ENCODE measurements around the gene RSPRY1. TPM values are rescaled to one million over a fixed set of nuclear protein-coding genes. Genes with fewer than 3 reads are reported as not detected.

Gene RSPRY1
- polyA plus RNA-seq, 1 of the 3 experiments (the other 2 are of a cell fraction) = 16.6 TPM

DNA sequence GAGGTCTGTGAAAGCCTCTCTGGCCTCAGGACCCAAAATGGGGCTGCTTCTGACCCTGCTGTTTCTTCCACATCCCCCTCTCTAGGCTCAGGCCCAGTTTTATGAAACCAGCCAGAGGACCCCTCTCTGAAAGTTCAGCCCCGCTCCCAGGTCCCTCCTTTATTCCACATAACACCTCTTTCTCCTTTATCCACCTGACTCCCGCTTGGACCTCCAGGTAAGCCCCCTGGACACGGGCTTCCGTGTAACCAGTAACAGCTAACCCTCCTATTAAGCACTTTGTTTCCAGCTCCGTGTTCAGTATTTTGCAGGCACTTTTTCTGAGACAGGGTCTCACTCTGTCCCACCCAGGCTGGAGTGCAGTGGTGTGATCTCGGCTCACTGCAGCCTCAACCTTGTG, 37.6 kb upstream of the RSPRY1 start:
- TF ChIP-seq, protein P1, sequence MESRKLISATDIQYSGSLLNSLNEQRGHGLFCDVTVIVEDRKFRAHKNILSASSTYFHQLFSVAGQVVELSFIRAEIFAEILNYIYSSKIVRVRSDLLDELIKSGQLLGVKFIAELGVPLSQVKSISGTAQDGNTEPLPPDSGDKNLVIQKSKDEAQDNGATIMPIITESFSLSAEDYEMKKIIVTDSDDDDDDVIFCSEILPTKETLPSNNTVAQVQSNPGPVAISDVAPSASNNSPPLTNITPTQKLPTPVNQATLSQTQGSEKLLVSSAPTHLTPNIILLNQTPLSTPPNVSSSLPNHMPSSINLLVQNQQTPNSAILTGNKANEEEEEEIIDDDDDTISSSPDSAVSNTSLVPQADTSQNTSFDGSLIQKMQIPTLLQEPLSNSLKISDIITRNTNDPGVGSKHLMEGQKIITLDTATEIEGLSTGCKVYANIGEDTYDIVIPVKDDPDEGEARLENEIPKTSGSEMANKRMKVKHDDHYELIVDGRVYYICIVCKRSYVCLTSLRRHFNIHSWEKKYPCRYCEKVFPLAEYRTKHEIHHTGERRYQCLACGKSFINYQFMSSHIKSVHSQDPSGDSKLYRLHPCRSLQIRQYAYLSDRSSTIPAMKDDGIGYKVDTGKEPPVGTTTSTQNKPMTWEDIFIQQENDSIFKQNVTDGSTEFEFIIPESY (IDR thresholded peaks at IDR 0.05; ENCODE audit: borderline replicate concordance, low read depth) = no peak
- TF ChIP-seq JUND (IDR thresholded peaks at IDR 0.05) (no peak), EP300 (IDR thresholded peaks at IDR 0.05; ENCODE audit: borderline replicate concordance in 1 of 2, low read depth in 1 of 2, low read length in 1 of 2) (no peak)
- 97% methylated on average over 6 of the region's 6 CpGs for WGBS (ENCODE audit: low lambda C conversion rate)
- H3K4me1 ChIP-seq (ENCODE audit: control insufficient read depth in 1 of 2, insufficient read depth in 2 of 2, low read depth in 1 of 2, low read length in 1 of 2) = peaks cover 19 to 40% of the 10 kb centered on the region in 2 experiments; a peak in 3 of 4 replicates

DNA sequence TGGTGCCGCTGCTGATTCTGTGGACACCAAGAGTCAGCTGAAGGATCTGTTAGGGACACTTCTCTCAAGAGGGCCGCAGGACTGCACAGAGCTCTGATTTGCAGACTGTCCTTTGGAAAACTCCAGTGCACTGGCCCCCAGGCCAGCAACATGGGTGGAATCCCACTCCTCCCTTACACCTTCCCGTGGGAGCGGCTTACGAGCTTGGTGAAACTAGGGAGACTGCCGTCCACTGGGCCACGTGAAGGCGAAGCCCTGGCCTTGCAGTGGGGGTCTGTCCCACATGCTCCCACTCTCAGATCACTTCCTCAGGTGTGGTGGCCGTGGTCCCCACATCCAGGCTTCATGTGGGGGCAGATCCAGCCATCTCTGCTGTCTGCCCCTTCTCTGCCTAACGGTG, 36.7 kb upstream of the RSPRY1 start:
- H3K9ac ChIP-seq = no peak overlapping the region
- no peak overlapping the region for H2AFZ ChIP-seq (ENCODE audit: low read depth)
- no peaks in the 10 kb centered on the region for H3K9me2 ChIP-seq
- WGBS (ENCODE audit: low lambda C conversion rate) = 96% methylated on average over 7 of the region's 10 CpGs
- POLR2A ChIA-PET = no interaction called here
- CTCF ChIA-PET = interaction anchor here (0.9 to 4.6 kb wide), 7 partner anchors 20 to 177 kb away, joined by 3 to 21 read pairs (median 3); partner anchors contain the start of genes ARL2BP and CPNE2
- no peak for DNase-seq
- TF ChIP-seq SMC3 (IDR thresholded peaks at IDR 0.05; ENCODE audit: low read depth, low read length) (no peak), JUND (IDR thresholded peaks at IDR 0.05) (no peak), EP300 (IDR thresholded peaks at IDR 0.05; ENCODE audit: borderline replicate concordance in 1 of 2, low read depth in 1 of 2, low read length in 1 of 2) (no peak), RAD21 (IDR thresholded peaks at IDR 0.05; ENCODE audit: low read length) (no peak), FOXJ3 (CRISPR knock-in tag; IDR thresholded peaks at IDR 0.05) (no peak), FOXM1 (IDR thresholded peaks at IDR 0.05; ENCODE audit: low read depth) (no peak), SIN3A (IDR thresholded peaks at IDR 0.05; ENCODE audit: borderline replicate concordance, low read depth, low read length) (no peak)
- H4K20me1 ChIP-seq (ENCODE audit: insufficient read depth) = no peaks in the 10 kb centered on the region
- no peaks in the 10 kb centered on the region for H3K79me2 ChIP-seq (ENCODE audit: insufficient read depth)
- H3K4me2 ChIP-seq = no peak overlapping the region
- no peaks in the 10 kb centered on the region for H3K27me3 ChIP-seq (ENCODE audit: insufficient read depth)
- peaks cover 19 to 34% of the 10 kb centered on the region in 2 experiments; a peak in 3 of 4 replicates for H3K4me1 ChIP-seq (ENCODE audit: control insufficient read depth in 1 of 2, insufficient read depth in 2 of 2, low read depth in 1 of 2, low read length in 1 of 2)
- peaks cover 16 to 34% of the 10 kb centered on the region in 2 experiments for H3K36me3 ChIP-seq (replicated peaks in 1 of 2; ENCODE audit: control insufficient read depth in 1 of 2, insufficient read depth in 2 of 2, low read length in 1 of 2)
- peaks cover 6% of the 10 kb centered on the region for H3F3A ChIP-seq (replicated peaks; ENCODE audit: insufficient read depth)
- H3K27ac ChIP-seq (ENCODE audit: low read depth in 2 of 2, low read length in 1 of 2) = no peak overlapping the region; a peak in 1 of 4 replicates
- H3K4me3 ChIP-seq (ENCODE audit: low read depth in 2 of 2, low read length in 1 of 2) = no peak overlapping the region
- no peaks in the 10 kb centered on the region for H3K9me3 ChIP-seq

More for the DNA sequence above, 37.6 kb upstream of the RSPRY1 start:
- peaks cover 7 to 25% of the 10 kb centered on the region in 2 experiments for H3K36me3 ChIP-seq (replicated peaks in 1 of 2; ENCODE audit: control insufficient read depth in 1 of 2, insufficient read depth in 2 of 2, low read length in 1 of 2)
- H3K9me3 ChIP-seq = no peaks in the 10 kb centered on the region
- H3K9me2 ChIP-seq = no peaks in the 10 kb centered on the region
- no peak overlapping the region for H3K4me3 ChIP-seq (ENCODE audit: low read depth in 2 of 2, low read length in 1 of 2)
- H3K9ac ChIP-seq = no peak overlapping the region
- no peaks in the 10 kb centered on the region for H4K20me1 ChIP-seq (ENCODE audit: insufficient read depth)
- peak overlapping the region in 1 of 2 experiments; percentile 82; a peak in 1 of 4 replicates for H3K27ac ChIP-seq (ENCODE audit: low read depth in 2 of 2, low read length in 1 of 2)
- H3K4me2 ChIP-seq = no peak overlapping the region
- H2AFZ ChIP-seq (ENCODE audit: low read depth) = no peak overlapping the region
- H3K27me3 ChIP-seq (ENCODE audit: insufficient read depth) = no peaks in the 10 kb centered on the region
- H3F3A ChIP-seq (replicated peaks; ENCODE audit: insufficient read depth) = peaks cover 6% of the 10 kb centered on the region
- ChIA-PET POLR2A (no interaction called here), CTCF (interaction anchor here (0.9 to 4.6 kb wide), 7 partner anchors 34 to 87 kb away, joined by 3 to 21 read pairs (median 4); partner anchors contain the start of gene CPNE2)
- no peaks in the 10 kb centered on the region for H3K79me2 ChIP-seq (ENCODE audit: insufficient read depth)
- DNase-seq = no peak

Data from SK-N-SH (cell line).